ENCODE results near the gene PTPN18. TPM values are rescaled to one million over a fixed set of nuclear protein-coding genes. Genes with fewer than 3 reads are reported as not detected.

PTPN18 gene
- total RNA-seq, 1 donor from 2014 or later = 16.3 TPM

DNA sequence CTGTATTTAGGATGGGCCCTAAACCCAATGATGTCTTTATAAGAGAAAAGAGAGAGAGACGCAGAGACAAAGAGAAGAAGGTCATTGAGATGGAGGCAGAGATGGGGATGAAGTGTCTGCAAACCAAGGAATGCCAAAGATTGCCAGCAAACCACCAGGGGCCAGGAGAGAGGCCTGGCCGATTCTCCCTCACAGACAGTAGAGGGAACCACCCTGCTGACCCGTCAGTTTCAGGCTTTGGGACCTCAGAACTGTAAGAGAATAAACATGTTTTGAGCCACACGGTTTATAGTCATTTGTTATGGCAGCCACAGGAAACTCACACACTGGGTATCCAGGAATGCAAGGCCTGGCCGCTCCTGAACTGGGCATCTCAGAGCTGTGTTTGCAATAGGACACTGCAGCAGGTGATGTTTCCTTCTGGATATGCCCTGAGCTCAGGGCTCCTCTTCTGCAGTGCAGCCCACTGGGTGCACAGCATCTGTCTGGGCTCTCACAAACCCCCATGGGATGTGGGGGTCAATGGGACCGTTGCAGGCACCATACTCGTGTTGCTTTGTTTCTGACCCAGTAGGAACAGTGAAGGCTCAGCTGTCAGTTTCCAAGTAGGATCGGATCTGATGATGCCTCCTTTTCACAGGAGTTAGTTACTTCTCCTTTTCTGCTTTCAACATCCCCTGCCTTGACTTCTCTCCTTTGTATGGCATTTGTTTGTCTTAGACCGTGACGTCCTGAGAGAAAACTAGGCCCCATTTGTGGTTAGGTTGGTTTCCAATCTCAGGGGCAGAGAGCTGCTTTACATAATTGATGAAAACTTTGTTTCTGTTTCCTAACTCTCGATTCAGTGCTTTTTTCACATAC, 20.8 kb downstream of the PTPN18 start:
- H3K27ac Mint-ChIP-seq (ENCODE audit: unreplicated experiment) = no peak overlapping the region
- TF ChIP-seq, protein P1, sequence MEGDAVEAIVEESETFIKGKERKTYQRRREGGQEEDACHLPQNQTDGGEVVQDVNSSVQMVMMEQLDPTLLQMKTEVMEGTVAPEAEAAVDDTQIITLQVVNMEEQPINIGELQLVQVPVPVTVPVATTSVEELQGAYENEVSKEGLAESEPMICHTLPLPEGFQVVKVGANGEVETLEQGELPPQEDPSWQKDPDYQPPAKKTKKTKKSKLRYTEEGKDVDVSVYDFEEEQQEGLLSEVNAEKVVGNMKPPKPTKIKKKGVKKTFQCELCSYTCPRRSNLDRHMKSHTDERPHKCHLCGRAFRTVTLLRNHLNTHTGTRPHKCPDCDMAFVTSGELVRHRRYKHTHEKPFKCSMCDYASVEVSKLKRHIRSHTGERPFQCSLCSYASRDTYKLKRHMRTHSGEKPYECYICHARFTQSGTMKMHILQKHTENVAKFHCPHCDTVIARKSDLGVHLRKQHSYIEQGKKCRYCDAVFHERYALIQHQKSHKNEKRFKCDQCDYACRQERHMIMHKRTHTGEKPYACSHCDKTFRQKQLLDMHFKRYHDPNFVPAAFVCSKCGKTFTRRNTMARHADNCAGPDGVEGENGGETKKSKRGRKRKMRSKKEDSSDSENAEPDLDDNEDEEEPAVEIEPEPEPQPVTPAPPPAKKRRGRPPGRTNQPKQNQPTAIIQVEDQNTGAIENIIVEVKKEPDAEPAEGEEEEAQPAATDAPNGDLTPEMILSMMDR (IDR thresholded peaks at IDR 0.05; ENCODE audit: unreplicated experiment) = no peak
- peaks cover 9% of the 10 kb centered on the region for H3K27me3 Mint-ChIP-seq (ENCODE audit: unreplicated experiment)
- H3K4me1 Mint-ChIP-seq (ENCODE audit: unreplicated experiment) = peaks cover 19% of the 10 kb centered on the region
- DNase-seq (ENCODE audit: low spot score) = no peak
- H3K36me3 Mint-ChIP-seq (ENCODE audit: low read depth, unreplicated experiment) = peaks cover 17% of the 10 kb centered on the region
- H3K4me3 Mint-ChIP-seq (ENCODE audit: unreplicated experiment) = no peak overlapping the region
- no peaks in the 10 kb centered on the region for H3K9me3 Mint-ChIP-seq (ENCODE audit: unreplicated experiment)

DNA sequence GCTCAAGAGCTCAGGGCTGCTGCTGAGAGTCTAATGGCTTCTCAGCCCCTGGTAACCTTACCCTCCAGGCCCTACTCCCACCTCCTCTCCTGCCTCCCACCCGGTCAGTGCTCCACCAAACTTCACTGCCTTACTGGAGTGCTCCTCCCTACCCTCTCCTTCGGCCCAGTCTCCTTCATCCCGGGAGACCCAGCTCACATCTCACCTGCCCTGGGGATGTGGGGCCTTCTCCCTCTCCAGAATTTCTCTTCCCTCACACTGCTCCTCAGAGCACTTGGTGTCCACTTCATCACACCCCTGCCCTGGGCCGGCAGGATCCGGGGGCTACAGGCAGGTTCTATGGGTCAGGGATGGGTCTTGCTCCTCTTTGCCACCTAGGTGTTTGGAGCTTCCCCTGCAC, 21.6 kb downstream of the PTPN18 start:
- no peak for DNase-seq (ENCODE audit: low spot score)
- H3K9me3 Mint-ChIP-seq (ENCODE audit: unreplicated experiment) = no peaks in the 10 kb centered on the region
- H3K27me3 Mint-ChIP-seq (ENCODE audit: unreplicated experiment) = peaks cover 9% of the 10 kb centered on the region
- peaks cover 17% of the 10 kb centered on the region for H3K36me3 Mint-ChIP-seq (ENCODE audit: low read depth, unreplicated experiment)
- H3K4me3 Mint-ChIP-seq (ENCODE audit: unreplicated experiment) = peak overlapping the region; percentile 35
- H3K4me1 Mint-ChIP-seq (ENCODE audit: unreplicated experiment) = peaks cover 16% of the 10 kb centered on the region
- TF ChIP-seq, protein P1 (IDR thresholded peaks at IDR 0.05; ENCODE audit: unreplicated experiment) = no peak
- no peak overlapping the region for H3K27ac Mint-ChIP-seq (ENCODE audit: unreplicated experiment)

DNA sequence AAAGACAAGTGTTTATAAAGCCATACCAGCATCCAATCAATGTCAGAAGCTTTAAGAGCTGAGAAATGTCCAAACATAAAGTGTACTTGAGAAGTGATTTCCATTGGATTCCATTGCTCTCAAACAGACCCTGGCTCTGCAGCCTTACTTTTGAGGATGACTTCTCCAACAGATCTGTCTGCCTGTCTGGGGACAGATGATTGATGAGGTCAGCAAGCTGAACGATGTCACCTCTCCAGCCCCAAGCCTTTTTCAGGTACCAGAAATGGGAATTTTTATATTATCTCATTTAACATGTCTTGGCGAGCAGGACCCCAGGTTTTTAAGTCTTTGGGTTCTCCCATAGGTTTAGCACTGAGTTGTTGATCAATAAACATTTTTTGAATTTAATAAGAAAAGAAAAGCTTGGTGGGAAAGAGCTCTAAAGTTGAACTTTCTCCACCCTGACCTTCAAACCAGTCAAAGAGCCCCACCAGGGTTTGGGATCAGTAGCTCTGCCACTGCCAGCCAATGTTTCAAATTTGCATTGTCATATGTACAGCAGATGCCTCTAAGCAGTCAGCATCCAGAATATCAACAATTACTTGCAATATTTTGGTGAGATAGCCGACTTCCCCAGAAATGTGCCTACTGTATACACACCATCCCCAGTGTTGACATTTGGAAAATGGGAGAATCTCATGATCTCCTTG, 22.5 kb downstream of the PTPN18 start:
- TF ChIP-seq, protein P1 (IDR thresholded peaks at IDR 0.05; ENCODE audit: unreplicated experiment) = no peak
- H3K36me3 Mint-ChIP-seq (ENCODE audit: low read depth, unreplicated experiment) = peaks cover 17% of the 10 kb centered on the region
- no peak for DNase-seq (ENCODE audit: low spot score)
- H3K27me3 Mint-ChIP-seq (ENCODE audit: unreplicated experiment) = peaks cover 8% of the 10 kb centered on the region
- H3K27ac Mint-ChIP-seq (ENCODE audit: unreplicated experiment) = no peak overlapping the region
- H3K9me3 Mint-ChIP-seq (ENCODE audit: unreplicated experiment) = no peaks in the 10 kb centered on the region
- H3K4me1 Mint-ChIP-seq (ENCODE audit: unreplicated experiment) = peaks cover 13% of the 10 kb centered on the region
- no peak overlapping the region for H3K4me3 Mint-ChIP-seq (ENCODE audit: unreplicated experiment)

DNA sequence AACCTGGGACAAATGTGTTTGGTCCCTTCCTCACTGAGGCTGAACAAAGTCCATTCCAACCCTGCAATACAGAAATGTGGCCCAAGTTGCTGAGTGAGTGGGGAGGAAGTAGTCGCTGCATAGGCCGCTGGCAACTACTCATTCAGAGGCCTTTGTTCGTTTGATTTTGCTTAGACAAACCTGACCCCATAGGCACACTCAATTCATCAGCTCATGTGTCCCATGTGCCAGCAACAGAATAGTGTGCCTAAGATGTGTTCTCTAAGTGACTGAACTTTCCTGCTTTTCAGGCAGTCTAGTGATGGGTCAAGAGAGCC, 23.0 kb downstream of the PTPN18 start:
- no peaks in the 10 kb centered on the region for H3K9me3 Mint-ChIP-seq (ENCODE audit: unreplicated experiment)
- peaks cover 17% of the 10 kb centered on the region for H3K36me3 Mint-ChIP-seq (ENCODE audit: low read depth, unreplicated experiment)
- no peak for DNase-seq (ENCODE audit: low spot score)
- TF ChIP-seq, protein P1 (IDR thresholded peaks at IDR 0.05; ENCODE audit: unreplicated experiment) = no peak
- peaks cover 10% of the 10 kb centered on the region for H3K4me1 Mint-ChIP-seq (ENCODE audit: unreplicated experiment)
- peaks cover 8% of the 10 kb centered on the region for H3K27me3 Mint-ChIP-seq (ENCODE audit: unreplicated experiment)
- H3K27ac Mint-ChIP-seq (ENCODE audit: unreplicated experiment) = no peak overlapping the region
- no peak overlapping the region for H3K4me3 Mint-ChIP-seq (ENCODE audit: unreplicated experiment)

Data from endothelial cell (in vitro differentiated cells).